HG03432 (cell line): ENCODE results near the gene E2F7.
"Not testable (repeated sequence)": the region's sequence is repeated elsewhere in the genome, so short reads cannot be mapped to it uniquely, and the experiment has no call there.

Experiments
- ATAC-seq: cut with Tn5 transposase; IDR thresholded peaks from one replicate; pipeline ENCODE4 v1.9.1; 2021; ENCODE audit warnings: mild to moderate bottlenecking, moderate library complexity; ENCODE audit not compliant: unreplicated experiment

Gene E2F7, protein sequence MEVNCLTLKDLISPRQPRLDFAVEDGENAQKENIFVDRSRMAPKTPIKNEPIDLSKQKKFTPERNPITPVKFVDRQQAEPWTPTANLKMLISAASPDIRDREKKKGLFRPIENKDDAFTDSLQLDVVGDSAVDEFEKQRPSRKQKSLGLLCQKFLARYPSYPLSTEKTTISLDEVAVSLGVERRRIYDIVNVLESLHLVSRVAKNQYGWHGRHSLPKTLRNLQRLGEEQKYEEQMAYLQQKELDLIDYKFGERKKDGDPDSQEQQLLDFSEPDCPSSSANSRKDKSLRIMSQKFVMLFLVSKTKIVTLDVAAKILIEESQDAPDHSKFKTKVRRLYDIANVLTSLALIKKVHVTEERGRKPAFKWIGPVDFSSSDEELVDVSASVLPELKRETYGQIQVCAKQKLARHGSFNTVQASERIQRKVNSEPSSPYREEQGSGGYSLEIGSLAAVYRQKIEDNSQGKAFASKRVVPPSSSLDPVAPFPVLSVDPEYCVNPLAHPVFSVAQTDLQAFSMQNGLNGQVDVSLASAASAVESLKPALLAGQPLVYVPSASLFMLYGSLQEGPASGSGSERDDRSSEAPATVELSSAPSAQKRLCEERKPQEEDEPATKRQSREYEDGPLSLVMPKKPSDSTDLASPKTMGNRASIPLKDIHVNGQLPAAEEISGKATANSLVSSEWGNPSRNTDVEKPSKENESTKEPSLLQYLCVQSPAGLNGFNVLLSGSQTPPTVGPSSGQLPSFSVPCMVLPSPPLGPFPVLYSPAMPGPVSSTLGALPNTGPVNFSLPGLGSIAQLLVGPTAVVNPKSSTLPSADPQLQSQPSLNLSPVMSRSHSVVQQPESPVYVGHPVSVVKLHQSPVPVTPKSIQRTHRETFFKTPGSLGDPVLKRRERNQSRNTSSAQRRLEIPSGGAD

DNA sequence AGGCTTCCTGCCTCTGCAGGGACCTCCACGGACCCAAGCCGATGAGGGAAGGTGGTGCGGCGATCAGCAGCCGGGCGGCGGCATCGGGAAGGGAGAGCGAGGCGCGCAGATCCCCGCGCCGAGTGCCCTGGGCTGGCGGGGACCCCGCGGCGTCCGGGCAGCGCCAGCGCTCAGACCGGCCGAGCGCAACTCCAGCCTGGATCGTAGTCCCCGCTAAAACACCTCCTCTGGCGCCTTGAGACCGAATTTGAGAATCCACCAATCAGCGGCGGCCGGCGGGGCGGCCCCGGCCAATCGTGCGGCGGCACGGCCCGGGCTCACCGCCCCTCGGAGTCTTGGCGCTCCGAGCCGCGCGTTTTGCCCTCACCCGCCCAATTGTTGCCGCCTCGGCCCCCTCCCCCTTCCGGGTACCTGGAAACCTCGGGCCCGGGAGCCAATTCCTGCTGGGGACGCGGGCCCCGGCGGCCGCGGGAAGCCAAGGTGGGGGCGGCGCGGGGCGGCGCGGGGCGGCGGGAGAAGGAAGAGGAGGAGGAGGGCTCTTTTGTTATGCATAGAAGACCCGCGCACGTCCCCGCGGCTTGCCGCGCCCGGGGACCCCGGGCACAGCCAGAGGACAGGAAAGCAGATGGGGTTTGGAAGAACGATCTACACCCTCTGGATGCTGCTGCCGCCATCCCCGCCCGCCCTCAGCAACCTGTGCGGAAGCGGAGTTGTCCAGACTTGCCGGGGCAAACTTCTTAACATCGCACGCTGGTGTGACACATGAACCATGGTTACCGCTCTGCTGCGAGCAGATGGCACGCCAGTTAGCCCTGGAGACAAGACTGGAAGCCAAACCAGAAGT, at the start of gene E2F7:
Gene E2F7, minus strand, starts transcription at position 209 of the 844 bp plus-strand sequence. CDS start 934 bp downstream, outside the sequence.
- peak; percentile 80 for ATAC-seq

DNA sequence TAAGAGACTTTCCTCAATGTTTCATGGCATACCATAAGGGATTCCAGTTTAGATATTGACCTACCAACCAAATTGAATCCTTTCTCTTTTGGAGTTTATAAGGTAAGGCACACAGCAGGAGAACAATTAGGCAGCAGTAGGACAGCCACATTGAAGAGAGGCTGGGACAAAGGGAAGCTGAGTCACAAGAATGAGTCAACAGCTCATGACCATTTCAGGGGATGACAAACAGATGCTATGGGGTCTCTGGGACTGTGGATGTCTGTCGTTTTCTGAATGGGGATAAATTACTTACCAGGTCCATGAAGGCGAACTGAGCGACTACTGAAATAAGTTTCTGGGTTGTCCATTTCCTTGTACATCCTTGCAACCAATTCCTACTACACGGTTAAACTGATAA, 48.6 kb upstream of the E2F7 start:
- no peak for ATAC-seq

DNA sequence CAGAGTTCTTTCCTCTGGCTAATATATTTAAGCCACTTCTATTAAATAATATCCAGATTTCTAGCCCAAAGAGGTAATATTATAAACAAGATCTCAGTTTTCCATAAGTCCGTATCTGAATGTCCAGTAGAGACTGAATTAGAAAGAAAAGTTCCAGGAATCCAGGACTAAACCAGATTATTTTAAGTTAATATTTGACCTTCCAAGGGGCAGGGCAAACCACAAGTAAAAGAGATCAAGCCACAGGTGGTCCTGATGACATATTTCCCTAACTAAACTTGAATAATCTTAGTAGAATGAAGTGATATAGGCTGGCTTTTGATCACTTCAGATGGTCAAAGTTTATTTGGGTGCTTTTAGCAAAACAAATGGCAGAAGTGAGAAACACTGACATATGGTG, 43.3 kb upstream of the E2F7 start:
- no peak for ATAC-seq

DNA sequence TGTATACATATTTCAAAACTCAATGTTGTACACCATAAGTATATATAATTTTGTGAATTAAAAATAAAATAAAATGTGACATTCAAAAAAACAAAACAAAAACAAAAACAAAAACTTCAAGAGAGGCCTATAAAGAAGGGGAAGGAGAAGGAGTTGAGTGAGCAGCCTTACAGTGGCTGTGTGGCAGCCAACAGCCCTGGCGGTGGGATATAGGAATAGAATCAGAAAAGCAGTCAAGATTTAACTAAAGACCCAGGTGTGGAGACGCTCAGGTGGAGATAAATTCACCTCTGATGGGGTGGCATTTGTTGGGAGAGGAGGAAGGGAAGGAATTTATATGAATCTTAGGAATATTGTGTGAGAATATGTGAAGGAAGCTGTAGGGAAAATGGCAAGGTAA, 41.8 kb upstream of the E2F7 start:
- no peak for ATAC-seq

DNA sequence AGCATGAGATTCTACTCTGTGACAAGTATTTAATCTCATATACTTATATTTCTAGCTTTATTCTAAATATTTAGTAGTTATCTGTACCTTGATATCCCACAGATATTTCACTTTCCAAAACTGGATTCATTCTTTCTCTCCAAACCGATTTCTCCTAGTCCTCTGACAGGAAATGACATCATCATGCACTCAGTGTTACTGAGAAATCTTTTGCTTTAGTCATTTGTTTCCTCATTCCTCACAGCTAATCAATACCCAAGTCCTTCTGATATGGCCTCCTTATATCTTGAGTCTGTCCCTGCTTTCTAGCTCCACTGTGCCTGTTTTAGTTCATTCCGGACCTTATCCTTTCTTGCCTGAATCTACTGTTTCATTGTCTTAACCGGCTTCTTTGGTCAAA, 39.4 kb upstream of the E2F7 start:
- no peak for ATAC-seq

DNA sequence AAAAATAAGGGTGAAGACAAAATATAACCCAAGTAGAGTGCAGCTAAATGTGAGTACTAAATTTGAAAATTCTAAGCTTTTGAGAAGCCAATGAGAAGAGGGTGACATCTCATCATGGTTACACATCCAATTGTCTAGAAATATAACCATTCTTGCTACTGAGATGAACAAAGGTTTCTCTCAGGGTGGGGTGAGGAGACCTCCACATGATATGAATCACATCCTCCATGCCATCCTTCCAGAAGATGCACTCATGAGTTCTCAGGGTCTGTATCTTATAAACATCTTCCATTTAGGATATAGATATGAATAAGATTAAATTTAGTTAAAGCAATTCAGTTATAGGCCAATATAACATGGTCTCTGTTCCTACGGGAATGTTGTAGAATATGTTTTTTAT, 38.9 kb upstream of the E2F7 start:
- no peak for ATAC-seq

DNA sequence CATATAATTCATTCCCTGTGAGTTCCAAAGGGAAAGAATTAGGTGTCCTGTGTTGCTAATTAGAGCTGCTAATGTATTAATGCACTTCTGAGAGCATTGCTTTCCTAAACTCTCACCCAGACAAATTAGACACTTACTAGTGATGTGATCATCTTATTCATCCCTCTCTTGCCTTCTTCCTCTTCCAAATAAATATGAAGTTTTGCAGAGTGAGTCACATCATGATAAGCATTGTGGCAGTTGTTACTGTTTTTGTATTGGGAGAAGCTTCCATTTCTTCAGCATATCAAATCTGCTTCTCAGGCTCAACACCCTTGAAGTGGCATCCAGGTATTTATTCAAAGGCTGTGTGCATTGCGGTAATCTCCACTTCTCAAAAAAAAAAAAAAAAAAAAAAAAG, 37.3 kb upstream of the E2F7 start:
- no peak for ATAC-seq

DNA sequence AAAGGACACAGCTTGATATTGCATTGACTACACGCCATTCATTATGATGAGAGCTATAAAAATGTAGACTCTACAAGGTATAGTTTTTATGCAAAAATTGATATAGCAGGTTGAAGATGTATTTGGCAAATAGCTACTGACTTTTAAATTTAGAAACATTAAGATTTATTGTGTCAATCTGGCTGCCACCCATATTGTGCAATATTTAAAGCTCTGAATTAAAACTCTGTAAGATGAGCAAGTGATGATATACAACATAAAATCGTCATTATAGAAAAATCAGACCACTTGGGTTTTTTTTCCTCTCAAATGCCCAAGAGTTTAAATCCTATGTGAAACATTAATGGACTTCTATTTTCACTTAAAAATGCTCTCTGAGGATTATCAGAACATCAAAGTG, 36.8 kb upstream of the E2F7 start:
- ATAC-seq = no peak

DNA sequence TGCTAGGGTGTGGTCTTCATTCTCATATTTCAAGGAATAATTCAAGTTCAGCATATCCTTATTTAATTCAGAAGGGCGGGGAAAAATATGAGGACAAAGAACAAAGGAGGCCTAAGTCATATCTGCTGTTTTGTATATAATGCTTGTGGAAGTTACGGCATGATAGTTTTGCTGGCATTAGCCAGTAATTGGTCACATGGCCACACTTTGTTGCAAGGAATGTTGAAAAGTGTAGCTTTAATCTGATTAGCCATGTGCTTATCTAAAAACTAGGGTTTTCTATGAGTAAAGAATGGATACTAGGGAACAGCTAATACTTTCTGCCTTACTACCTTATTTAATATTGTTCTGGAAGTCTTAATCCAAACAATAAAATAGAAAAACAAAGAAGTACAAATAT, 34.4 kb upstream of the E2F7 start:
- ATAC-seq = no peak

DNA sequence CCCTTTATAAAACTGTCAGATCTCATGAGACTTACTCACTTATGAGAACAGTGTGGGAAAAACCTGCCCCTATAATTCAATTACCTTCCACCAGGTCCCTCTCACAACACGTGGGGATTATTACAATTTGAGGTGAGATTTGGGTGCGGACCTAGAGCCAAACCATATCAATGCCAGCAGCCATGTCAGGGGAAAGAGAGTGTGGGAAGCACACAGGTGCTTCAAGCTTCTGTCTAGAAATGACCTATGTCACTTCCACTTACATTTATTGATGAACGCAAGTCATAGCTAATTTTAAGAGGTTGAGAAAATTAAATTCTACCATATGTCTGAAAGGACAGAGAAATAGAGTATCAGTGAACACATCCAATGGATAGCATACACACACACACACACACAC, 32.5 kb upstream of the E2F7 start:
- no peak for ATAC-seq

DNA sequence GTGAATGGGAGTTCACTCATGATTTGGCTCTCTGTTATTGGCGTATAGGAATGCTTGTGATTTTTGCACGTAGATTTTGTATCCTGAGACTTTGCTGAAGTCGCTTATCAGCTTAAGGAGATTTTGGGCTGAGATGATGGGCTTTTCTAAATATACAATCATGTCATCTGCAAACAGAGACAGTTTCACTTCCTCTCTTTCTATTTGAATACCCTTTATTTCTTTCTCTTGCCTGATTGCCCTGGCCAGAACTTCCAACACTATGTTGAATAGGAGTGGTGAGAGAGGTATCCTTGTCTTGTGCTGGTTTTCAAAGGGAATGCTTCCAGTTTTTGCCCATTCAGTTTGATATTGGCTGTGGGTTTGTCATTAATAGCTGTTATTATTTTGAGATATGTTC, 26.9 kb upstream of the E2F7 start:
- ATAC-seq = not testable (repeated sequence)

DNA sequence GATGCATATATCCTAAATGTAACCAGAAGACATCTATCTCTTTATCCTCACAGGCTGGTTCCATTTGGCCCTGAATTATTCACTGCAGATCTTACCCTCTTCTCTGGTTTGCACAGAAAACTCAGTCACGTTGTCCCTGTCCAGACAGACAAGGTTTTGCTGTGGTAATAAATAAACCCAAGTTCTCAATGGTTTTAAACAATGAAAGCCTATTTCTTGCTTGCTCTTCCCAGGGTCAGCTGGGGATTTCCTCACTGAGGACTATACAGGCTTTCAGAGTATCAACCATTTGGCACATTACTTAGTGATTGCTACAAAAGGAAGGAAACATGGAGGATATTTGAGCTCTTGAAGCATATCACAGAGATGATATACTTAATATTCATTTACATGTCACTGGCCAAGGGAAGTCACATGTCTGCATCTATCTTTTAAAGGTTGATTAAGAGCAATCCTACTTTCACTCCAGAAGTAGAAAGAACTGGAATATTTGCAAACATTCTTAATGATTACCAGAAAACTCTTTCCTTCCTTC, 24.4 kb upstream of the E2F7 start:
- no peak for ATAC-seq

DNA sequence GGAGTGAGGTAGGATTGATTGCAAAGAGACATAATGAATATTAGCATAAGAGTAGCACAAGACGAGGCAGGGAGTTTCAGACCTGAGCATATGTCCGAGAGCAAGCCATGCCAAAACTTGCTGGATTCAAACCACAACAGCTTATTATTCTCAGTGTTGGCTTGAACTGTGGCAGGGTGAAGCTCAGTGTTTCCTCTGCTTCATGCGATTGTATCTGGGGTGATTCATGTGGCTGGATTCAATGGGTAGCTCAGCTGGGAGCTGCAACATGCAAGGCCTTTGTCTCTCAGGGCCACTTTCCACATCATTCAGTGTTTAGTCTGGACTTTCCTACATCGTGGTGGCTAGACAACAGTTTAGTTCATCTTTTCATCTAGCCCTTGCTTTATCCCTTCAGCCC, 22.1 kb upstream of the E2F7 start:
- ATAC-seq = no peak

DNA sequence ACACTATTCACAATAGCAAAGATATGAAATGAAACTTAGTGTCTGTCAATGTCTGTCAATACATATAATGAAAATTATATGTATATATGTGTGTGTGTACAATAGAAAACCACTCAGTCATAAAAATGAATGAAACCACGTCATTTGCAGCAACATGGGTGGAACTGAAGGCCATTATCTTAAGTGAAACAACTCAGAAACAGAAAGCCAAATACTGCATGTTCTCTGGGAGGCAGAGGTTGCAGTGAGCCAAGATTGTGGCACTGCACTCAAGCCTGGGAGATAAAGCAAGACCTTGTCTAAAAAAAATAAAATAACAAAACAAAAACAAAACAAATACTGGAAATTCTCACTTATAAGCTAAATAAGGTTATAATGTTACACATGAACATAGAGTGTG, 16.7 kb upstream of the E2F7 start:
- ATAC-seq = peak; percentile 40

DNA sequence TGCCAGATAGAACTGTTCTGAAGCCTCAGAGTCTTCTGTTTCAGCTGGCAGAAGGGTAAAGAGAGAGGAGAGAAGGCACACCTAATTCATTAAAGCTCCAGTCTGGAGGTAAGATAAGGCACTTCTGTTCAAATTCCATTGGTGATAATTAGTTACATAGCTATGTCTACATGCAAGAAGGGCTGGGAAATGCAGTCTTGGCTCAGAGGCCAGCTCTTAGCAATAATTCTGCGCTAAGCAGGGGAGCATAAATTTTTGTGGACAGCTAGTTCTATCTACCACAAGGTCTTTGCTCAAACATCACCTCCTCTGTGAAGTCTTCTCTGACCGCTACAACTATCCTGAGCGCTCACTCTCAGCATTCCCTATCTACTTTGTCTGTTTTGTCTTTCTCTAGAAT, 14.3 kb upstream of the E2F7 start:
- ATAC-seq = no peak

DNA sequence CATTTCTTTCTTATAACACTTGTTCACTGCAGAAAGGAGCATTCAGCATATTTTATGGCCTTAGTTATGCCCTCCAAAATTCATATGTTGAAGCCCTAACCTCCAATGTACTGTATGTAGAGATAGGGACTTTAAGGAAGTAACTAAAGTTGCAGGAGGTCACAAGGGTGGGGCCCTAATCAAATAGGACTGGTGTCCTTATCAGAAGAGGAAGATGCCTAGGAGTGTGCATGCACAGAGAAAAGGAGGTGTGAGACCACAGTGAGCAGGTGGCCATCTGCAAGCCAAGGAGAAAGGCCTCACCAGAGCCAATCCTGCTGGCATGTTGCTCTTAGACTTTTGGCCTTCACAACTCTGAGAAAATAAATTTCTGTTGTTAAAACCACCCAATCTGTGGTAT, 12.9 kb upstream of the E2F7 start:
- ATAC-seq = no peak

DNA sequence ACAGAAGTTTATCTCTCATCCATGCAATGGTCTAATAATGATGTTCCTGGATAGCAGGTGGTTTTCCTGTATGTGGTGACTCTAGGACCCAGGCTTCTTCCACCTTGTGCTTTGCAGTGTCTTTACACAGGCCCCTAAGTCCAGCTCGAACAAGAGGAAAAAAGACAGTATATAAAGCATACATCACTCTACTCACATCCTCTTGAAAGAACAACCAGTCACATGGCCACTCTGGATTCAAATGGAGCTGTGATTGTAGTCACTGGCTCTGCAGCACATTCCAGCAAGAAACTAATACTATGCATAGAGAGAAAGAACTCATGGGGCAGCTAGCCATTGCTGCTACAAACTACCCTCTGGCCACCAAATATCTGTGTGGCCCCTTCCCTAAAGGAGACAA, 11.5 kb upstream of the E2F7 start:
- no peak for ATAC-seq

DNA sequence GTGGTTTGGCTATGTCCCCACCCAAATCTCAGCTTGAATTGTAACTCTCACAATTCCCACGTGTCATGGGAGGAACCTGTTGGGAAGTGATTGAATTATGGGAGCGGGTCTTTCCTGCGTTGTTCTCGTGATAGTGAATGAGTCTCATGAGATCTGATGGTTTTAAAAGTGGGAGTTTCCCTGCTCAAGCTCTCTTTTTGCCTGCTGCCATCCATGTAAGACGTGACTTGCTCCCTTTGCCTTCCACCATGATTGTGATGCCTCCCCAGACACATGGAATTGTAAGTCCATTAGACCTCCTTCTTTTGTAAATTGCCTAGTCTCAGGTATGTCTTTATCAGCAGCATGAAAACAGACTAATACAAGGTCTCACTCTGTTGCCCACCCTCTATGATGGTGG, 8.5 kb upstream of the E2F7 start:
- ATAC-seq = not testable (repeated sequence)

DNA sequence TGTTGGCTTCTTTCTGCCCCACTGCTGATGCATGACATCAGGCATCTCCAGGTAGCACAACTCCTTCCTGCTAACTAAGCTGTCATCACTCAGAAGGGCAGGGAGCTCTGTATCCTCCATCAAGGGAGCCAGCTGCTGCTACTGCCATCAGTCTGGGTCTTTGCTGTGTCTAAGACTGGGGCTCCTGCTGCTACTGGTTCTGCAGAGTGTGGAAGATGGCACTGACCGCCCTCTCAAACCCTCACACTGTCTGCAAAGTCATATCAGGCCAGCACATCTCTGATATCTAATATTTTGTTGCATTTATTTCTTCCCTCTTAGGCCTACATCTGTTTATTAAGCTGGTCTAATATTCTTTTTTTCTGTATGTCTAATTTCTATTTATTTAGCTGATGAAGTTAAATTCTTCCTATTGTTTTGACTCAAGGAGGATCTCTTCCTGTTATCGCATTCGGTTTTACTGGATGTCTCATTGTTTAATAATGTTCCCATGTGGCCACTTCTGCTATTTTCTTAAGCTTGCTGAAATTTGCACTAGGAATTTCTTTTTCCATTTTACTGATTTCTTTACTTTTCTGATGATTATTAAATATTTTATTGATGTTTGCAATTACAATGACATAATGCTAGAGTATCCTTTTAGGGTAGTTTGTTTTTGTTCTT, 7.6 kb upstream of the E2F7 start:
- ATAC-seq = no peak

DNA sequence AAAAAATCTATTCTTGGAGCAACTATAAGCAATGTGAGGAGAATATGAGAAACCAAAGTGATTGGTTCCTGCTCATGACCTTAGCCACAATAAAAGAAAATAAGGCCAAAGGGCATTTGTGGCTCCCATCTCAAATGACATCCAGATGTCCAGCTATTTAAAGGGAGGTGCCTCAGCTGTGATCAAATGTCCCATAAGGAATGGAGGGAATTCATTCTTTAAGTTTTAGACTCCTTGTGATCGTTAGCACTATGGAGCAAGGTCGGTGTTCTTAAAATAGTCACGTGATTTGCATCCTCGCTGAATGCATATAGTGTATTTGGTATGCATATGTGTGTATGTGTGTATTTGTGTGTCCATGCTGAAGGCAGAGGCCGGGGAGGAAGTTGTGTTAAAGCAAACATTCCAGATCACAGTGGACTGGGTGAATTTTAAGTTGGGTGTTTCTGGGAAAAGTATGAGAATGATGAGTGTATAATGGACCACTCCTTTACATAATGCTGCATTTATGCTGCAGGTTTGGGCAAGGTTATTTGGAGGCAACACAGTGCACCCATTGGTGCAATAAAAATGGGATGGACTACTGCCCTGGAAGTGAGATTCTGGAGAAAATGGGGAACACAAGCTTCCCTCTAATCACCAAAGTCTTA, 5.6 kb upstream of the E2F7 start:
- ATAC-seq = peak; percentile 13
